H1 (cell line): ENCODE data around the gene PRKG2. TPM values are rescaled to one million over a fixed set of nuclear protein-coding genes. Genes with fewer than 3 reads are reported as not detected.

ENCODE experiments used
- MAFK ChIP-seq: IDR thresholded peaks from 2 replicates; pipeline ENCODE4 v1.6.1; 2012; ENCODE audit warnings: low read depth, mild to moderate bottlenecking, improper control_type of control experiment, low read length
- SIRT6 ChIP-seq: IDR thresholded peaks from one replicate; pipeline ENCODE4 v1.7.1; 2012; ENCODE audit warnings: low read length, inconsistent platforms
- polyA plus RNA-seq, 7 experiments: library from polyadenylated mRNA; depleted of rRNA in 3 of 7; stranded (reverse) in 5 of 7; unstranded in 2 of 7; fragments of >200 nt in 5 of 7; fragments of 200-250 nt in 2 of 7; gene quantifications; 1 replicate in 5 of 7; 2 replicates in 1 of 7; 4 replicates in 1 of 7; pipeline versions ENCODE4 v1.2.1 to v1.2.3, GENCODE V29; 2011 to 2013; ENCODE audit warnings: missing spikeins in 2 of 7, mixed read lengths in 2 of 7
- total RNA-seq: library from RNA; stranded (reverse); fragmentation: NEBNext Ultra II Directional; extraction: Animal tissue kit (Norgen Biotek cat#: 25700); gene quantifications from 2 replicates; pipeline ENCODE4 v1.2.1, GENCODE V29; 2021

PRKG2 gene
- total and polyA plus RNA-seq, 2 of the 8 experiments (the other 6 are each of a cell fraction or from before 2014, with no cell fraction given) = 0.45 to 1.2 TPM

DNA sequence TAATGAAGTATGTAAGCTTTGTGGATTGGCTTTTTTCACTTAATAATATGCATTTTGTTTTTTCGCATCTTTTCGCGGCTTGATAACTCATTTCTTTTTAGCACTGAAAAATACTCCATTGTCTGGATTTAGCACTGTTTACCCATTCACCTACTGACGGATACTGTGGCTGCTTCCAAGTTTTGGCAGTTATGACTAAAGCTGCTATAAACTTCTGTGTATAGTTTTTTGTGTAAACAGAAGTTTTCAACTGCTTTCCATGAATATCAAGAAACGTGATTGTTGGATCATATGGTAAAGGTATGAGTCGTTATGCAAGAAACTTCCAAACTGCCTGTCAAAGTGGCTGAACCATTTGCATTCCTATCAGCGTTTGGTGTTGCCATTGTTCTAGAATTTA is 96.9 kb downstream of the PRKG2 start (continued):
- TF ChIP-seq MAFK = no peak
- TF ChIP-seq SIRT6 = no peak
